NCI-H1048 (cell line): ENCODE data around the gene ITGB8.

Experiments used
- DNase-seq: peaks from one replicate; lab custom pipeline; 2025; lab: John Stamatoyannopoulos, UW

ITGB8 gene

DNA sequence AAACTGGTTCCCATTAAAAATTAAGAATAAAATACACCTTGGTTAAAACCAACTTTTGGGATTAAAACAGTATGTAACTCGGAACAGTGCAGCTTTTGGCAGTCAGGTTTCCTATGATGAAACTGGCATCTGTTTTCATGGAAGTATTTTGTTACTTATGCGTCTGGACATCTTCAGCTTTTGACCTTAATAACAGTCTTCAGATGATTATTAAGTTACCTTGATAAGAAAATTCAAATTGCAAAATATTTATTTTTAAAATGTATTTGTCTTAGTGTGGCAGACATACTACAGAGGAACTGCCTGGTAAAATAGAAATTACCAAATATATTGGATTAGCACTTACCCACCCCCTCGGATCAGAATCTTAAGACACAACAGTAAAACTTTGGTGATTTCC lies 100.0 kb downstream of the ITGB8 start:
- no peak for DNase-seq

DNA sequence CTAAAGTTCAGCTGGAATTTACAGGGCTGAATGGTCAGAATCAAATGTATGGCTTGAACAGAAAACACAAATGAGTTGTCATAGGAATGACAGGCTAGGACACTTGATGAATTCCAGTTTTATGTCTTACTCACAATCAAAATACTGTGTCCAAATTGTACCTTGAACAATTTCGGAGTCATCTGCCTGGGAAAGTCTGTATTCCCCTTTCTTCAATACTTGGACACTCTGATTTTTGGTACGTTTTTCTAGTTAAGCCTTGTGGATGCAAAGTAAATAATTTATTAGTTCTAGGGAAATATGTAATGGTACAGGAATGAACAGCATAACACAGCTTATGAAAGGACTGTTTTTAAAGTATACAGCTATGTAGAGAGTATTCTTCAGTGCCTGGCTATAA lies 100.4 kb downstream of the ITGB8 start:
- no peak for DNase-seq

DNA sequence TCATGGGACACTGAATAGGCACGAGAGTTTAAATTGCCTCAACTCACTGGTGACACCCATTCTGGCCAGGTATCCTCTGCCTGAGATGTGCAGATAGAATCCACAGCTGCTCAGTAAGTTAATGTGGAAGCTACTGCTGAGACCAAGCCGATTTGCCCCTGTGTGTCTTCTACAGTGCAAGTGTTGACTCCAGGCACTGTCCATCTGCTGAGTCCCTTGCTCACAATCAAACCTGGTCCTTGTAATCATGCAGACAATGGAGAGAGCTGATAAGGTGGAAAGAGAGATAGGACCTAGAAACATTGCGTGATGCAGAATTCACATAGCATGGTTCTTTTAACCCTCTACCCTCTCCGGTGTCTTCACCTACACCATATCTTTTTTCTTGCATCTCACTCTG lies 101.4 kb downstream of the ITGB8 start:
- DNase-seq, result no peak

DNA sequence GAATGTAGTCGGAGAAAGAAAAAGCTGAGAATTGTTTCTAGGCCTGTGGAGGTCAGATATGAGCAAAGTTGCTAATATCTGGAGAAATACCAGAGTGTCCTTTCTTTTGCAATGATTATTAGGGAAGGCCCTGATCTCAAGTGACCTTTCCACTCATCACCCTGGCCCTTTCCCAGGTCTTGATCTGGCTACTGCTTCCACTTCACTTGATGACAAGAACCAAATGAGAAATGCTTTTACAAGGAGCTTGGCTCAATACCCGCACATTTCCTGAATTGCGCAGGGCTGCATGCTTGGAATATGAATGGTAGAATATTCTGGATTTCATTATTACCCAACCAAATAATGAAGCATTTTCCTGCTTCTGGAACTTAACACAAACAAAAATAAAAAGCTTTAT lies 104.6 kb downstream of the ITGB8 start:
- DNase-seq, result no peak

DNA sequence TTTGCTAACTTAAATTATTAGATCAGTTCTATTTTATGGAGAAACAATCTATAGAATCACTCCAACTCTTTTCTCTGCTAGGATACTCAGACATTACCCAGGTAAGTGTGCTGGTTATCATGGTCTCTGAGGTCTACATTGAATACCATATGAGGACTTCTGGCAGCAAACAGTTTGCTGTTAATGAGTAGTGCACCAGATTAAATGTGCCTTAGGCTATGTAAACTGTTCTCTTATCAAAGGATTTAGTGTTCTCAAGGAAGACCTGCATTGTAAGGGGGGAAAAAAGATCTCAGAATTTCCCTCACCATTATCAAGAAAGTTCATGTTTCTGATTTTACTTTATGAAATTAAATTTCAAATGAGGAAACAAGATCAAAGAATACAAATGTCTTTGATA lies 107.5 kb downstream of the ITGB8 start:
- DNase-seq, result no peak

DNA sequence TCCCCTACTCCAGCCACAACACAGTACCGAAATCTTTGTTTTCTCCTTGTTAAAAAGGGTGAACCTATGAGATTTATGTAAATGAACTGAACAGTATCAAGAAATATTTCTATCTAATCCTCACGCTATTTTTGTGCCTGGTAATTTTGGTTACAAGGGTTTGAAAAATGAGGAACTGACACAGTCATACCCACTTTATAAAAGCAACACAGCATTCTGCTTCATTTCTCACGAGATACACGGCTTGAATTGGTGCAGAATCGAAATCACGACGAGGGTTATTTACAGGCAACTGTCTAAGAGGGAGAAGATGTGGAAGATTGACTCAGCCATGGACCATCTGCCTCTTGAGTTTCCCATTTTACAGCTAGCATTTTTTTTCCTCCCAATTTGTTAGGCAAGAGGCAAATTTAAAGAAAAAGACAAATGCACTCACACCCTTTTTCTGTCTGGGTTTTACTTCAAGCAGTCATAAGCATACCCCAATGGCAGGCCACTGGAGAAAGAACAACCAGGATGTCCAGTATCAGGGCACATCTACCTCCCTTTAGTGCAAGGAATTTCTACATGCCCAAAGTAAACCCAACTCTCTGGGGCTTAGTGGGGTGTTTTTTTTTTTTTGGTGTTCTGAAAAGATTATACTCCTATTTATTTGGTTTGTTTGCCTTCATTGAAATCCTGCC lies 108.1 kb downstream of the ITGB8 start:
- no peak for DNase-seq

DNA sequence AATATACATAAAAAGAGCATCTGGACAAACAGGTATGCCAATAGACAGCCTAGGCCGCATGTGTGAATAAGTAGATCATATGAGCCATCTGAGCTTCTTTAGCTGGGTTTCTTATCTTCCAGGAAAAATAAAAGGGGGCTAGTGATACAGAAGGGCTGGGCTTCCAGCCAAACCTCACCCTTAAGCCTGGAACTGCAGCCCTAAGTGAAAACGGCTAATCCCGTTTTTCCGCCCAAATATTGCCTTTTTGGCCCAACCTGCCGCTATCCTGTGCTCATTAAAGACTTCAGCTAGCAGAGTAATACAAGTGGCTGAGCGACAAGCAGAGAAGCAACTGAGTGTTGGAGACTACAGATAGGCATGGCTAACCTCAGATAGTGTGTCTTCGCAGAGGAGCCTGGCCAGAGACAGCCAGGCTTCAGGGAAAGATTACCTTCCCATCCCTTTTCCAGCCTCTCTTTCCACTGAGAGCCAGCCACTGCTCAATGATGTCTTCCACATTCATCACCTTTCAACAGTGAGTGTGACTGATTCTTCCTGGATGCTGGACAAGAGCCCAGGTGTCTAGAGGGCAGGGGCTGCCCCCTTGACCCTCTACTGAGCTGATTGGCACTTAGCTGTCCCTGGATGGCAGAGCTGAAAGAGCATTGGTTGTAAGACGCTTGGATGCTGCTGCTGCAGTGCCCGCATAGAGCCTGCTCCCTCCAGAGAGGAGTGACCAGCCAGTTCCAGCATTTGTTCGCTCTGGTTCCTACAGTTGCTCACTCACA lies 108.9 kb downstream of the ITGB8 start:
- DNase-seq, result no peak

DNA sequence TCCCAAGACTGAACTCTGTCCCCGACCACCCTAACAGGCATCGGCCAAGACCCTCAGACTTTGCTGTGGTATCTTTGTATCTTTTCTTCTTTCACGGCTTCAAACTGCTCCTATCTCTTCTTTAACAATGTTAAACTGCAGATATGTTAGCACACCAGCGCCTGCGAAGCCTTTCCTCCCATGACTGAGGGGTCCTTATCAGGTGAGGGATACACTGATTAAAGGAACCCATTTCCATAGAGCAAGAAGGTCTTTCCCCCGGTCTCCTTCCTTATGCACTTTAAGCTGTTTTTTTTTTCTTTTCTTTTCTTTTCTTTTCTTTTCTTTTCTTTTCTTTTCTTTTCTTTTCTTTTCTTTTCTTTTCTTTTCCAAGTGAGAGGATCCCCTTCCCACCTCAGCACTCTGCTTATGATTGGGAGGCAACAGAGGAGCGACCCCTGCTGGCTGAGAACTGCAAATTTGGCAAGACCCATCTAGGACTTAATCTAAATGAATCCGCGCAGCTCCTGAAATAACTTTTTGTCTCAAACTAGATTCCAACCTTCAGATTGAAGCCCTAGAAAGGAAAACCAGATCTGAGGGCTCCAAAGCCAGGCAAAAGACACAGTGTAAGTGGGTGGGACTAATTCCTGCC lies 109.9 kb downstream of the ITGB8 start:
- no peak for DNase-seq

DNA sequence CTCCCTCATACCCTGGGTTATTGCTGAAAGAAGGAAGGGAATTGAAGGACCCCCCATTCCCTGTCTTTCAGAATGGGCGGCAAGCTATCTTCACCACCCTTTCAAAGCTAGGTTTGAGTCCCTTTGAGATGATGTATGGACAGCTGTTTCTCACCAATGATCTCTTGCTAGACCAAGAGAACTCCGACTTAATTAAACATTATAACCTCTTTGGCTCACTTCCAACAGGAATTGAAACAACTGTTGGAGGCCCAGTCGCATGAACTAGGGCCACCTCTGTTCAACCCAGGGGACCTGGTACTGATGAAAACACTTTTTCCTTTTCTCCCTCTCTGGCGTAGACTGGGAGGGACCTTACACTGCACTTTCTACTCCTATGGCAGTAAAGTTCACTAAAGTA lies 110.6 kb downstream of the ITGB8 start:
- DNase-seq, result no peak

DNA sequence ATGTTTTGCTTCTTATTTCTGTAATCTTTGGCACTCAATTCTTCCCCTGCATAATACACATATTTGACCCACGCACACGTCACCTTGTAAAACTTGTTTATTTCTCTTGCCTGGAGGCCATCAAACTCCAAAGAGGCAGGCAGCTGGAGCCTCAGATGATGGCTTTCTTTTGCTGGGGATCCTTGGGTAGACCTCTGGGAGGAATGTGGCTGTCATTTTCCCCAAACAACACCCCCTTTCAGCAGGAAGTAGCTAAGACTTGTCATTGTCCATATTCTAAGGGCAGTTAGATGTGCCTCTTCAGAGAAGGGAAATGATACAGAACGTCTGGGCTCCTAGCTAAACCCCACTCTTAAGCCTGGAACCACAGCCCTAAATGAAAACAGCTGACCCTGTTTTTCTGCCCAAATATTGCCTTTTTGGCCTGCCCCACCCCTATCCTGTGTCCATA lies 111.3 kb downstream of the ITGB8 start:
- no peak for DNase-seq

DNA sequence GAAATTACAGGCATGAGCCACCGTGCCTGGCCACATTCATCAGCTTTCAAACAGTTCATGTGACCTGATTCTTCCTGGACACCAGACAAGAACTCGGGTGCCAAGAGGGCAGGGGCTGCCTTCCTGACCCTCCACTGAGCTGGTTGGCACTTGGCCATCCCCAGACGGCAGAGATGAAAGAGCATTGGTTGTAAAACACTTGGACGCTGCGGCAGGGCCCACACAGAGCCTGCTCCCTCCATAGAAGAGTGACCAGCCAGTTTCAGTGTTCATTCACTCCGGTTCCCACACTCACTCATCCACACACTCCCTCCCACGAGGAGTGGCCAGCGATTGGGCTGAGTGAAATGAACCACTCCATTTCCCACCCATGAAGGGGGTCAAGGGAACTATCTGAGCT lies 112.3 kb downstream of the ITGB8 start:
- DNase-seq, result no peak

DNA sequence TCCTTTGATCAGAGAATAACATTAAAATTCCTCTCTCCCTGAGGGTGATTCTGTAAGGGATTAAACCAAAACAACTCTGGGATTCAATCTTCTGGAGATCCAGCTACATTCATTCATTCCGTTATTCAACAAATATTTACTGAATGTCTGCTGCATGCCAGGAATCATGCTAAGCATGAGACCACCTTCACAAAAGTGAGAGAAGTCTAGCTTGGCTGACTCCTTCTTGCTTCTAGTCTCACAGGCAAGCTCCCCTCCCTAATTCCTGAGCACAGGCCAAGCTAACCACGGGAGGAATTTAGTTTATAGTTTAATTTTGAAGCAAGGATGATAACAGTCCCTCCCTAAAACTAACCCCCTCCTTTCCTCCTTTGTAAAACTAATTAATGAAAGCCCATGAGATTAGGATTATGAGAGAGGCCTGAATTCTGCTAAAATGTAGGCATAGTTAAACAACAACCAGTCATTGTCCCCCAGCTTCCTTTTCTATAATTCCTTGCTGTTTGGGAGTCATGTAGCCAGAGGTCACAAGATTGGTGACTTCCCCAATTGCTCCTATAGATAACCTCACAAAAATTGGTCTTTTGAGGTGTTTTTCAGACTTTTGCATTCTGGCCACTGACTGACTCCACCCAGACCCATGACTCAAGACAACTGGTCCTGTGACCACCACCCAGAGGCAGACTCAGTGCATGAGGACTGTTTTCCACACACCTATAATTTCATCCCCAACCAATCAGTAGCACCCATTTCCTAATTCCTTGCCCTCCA lies 113.5 kb downstream of the ITGB8 start:
- DNase-seq, result no peak

DNA sequence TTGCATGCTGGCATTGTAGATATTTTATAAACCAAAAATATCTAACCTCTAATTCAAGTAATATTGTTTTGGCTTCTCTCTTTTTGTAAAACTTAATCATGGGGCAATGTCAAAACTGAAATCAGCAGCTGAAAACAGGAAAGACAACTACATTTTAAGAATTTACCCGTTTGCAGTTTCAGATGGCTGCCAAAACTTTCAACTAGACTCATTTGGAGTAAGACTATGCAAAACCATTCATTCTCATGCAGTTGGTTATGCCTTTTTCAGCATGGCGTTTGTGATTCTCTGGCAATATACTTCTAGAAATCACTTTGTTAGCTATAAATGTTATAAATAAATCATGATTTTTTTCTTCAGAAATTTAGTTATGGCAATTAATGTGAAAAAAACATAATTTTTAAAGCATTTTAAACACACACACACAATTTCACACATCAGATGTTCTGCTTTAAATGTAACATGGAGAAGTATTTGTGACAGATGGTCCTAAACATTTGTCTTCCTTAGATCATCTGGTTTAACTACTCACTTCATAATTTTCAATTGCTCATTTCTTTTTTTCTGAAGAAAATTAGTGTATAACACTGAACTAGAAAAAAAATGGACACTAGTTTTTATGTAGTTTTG lies 116.4 kb downstream of the ITGB8 start:
- DNase-seq, result no peak

DNA sequence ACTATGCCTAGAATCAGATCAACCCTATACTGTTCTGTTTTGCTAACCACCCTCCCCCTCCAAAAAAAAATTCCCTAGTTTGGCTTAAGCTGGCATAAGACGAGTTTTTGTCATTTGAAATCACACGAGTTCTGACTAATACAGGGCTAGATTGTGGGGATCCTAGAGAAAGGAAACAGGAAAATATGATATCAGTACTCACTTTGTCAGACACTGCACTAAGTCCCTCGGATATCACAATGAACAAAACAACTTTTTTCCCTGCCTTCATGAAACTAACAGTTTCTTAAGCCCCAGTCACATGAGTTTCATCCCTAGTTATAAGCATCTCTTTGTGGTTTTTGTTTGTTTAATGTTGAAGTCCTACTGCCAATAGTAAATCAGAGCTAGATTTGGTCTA lies 118.5 kb downstream of the ITGB8 start:
- no peak for DNase-seq

DNA sequence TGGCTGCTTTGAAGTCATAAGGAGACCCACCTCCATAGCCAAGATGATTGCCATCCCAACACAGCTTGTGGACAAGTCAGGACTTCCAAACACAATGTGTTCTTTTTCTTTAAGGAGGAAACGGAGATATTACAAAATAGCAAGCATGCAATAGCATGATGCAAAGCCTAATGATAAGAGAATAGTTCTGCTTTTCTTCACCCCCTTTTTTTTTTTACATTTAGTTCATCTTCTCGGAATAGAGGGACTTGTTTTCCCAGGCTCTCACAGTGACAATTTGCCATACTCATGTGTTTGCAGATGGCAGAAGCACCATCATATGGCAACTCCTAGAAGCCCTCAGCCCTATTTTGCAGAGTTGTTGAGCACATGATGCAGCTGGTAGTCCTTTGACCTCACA lies 119.8 kb downstream of the ITGB8 start:
- DNase-seq, result no peak

DNA sequence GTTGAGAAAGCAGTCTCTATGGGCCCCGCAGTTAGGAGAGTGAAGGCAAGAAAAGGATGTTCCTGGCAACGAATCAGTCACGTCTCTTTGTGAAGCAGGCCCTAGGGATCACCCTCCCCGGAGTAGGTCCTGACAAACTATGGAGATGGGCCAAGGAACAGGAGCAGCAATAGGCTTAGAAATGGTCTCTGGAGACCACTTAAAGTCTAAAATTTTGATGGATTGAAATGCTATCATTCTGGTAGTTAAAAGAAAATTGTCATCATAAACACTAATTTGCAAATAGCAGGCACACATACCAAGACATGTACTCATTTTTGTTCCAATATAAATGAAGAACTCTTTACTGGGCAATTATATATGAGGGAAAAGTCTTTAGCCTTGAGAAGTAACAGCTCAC lies 123.5 kb downstream of the ITGB8 start:
- DNase-seq, result no peak

DNA sequence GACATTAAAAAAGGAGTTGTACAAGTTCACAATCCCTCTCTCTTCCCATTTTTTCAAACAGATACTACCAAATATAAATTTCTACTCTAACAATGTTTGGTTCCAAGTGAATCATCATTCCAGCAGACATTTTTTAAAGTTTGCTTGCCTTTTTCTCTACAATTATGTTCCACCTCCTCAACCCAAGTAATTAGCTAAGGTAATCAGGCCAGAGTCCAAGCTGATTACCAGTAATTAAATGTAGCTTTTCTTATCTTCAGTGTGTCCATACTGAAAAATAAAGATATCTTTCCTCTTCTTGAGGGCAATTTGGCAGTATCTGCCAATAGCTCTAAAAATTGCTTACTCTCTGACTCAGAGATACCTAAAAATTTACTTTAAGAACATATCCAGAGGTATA lies 126.0 kb downstream of the ITGB8 start:
- no peak for DNase-seq

DNA sequence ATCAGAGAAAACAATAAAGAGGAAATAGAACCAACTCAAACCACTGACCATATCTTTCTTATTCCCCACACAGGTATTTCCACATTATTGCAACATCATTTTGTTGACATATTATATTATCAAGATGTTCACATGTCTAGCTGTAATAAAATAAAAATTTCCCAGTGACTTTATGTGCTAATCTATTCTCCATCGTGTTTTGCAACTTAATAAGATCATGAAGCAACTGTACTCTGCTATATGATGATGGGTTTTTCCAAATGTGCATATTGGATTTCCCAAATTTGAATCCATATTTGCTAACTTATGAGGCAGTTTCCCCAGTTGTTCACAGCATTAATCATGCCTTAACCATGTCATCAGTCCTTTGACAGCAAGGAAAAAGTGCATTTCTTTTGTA lies 127.8 kb downstream of the ITGB8 start:
- no peak for DNase-seq

DNA sequence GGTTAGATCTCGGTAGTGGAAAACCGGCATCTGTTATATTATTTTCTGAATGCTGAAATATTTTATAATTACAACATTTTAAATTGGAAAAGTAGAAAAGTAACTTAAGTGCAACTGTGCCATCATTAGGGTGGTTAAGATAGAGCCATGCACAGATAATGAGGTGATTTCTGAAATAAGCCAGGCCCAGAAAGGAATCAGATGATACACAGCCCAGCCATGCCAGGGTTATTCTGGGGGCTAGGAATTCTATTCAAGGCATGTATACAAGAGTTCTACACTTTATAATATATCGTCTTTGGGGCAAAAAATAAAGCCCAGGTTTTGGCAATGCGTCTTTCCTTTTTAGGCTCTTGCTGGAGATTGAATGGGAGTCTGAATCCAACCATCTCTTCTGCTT lies 128.7 kb downstream of the ITGB8 start:
- DNase-seq, result no peak

DNA sequence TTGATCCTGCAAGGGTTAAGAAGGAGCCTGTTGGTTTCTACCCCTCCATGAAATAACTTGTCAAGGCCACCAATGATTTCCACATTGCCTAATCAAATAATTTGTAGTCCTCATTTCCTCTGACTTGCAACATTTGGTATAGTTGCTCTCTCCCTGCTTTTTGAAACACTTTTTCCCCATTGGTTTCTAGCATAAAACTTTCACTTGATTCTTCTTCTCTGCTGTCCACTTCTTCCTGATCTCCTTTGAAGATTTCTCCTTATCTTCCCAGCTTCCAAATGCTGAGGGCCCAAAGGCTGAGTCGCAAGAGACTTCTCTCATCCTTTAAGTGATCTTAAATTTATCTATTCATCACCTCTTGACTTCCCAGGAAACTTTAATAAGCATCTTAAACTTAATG lies 134.2 kb downstream of the ITGB8 start:
- no peak for DNase-seq
